GM19395 (cell line): Measurements from ENCODE around the gene FLT3LG.
A peak's percentile ranks its signal among the peaks of the same experiment; 100 is the strongest.
"Not testable (repeated sequence)": the region's sequence is repeated elsewhere in the genome, so short reads cannot be mapped to it uniquely, and the experiment has no call there.

Experiments
- ATAC-seq: cut with Tn5 transposase; IDR thresholded peaks from one replicate; pipeline ENCODE4 v1.9.1; 2021; ENCODE audit warnings: mild to moderate bottlenecking, moderate library complexity; ENCODE audit not compliant: unreplicated experiment

Gene FLT3LG

DNA sequence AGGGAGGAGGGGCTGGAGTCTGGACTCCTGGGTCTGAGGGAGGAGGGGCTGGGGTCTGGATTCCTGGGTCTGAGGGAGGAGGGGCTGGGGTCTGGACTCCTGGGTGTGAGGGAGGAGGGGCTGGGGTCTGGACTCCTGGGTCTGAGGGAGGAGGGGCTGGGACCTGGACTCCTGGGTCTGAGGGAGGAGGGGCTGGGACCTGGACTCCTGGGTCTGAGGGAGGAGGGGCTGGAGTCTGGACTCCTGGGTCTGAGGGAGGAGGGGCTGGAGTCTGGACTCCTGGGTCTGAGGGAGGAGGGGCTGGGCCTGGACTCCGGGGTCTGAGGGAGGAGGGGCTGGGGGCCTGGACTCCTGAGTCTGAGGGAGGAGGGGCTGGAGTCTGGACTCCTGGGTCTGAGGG lies 12.9 kb upstream of the FLT3LG start:
- not testable (repeated sequence) for ATAC-seq

DNA sequence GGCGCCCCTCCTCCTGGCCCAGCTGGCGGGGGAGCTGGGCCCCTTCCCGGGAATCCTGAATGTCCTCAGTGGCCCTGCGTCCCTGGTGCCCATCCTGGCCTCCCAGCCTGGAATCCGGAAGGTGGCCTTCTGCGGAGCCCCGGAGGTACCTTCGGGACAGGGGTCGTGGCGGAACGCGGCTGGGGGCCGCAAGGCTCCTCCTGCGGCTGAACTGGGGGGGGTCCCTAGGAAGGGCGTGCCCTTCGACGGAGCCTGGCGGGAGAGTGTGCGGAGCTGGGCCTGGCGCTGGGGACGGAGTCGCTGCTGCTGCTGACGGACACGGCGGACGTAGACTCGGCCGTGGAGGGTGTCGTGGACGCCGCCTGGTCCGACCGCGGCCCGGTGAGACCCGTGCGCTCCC lies 12.4 kb upstream of the FLT3LG start:
- no peak for ATAC-seq

DNA sequence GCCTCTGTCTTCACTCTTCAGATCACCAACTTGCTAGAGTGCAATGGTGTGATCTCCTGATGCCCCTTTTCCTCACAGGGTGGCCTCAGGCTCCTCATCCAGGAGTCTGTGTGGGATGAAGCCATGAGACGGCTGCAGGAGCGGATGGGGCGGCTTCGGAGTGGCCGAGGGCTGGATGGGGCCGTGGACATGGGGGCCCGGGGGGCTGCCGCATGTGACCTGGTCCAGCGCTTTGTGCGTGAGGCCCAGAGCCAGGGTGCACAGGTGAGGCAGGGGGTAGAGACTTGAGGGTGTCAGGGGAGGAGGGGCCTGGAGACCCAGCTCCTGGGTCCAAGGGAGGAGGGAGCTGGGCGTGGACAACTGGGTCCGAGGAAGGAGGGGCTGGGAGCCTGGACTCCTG lies 11.5 kb upstream of the FLT3LG start:
- ATAC-seq = no peak

DNA sequence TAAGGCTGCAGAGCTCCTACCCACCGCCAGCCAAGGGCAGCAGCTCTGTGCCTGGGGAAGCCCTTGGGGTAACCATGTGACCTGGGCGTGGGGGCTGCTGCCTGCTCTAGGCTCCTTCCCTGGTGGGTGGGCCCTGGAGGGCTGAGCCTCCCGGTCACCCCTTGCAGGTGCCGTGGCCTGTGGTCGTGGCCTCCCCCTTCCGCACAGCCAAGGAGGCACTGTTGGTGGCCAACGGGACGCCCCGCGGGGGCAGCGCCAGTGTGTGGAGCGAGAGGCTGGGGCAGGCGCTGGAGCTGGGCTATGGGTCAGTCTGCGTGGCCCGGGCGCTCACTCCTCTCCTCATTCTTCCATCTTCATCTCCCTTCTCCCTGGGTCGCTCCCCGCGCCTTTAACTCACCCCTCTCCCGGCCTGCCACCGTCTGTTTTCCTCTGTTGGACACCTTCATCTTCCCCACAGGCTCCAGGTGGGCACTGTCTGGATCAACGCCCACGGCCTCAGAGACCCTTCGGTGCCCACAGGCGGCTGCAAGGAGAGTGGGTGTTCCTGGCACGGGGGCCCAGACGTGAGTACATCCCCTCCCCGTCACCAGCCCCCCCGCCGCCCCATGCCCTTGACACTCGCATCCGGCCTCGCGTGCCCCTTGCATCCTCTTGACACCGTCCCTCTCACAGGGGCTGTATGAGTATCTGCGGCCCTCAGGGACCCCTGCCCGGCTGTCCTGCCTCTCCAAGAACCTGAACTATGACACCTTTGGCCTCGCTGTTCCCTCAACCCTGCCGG lies 9.9 kb upstream of the FLT3LG start:
- no peak for ATAC-seq

DNA sequence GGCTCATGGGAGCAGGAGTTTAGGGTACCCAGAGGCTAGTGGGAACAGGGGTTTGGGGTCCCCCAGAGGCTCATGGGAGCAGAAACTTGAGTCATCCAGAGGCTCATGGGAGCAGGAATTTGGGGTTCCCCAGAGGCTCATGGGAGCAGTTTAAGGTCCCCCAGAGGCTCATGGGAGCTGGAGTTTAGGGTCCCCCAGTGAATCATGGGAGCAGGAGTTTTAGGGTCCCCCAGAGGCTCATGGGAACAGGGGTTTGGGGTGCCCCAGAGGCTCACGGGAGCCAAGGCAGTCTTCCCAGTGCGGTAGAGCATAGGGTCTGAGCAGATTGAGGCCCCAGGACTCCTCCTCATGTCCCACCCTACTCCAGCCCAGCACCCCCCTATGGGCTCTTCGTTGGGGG lies 8.6 kb upstream of the FLT3LG start:
- ATAC-seq = no peak

DNA sequence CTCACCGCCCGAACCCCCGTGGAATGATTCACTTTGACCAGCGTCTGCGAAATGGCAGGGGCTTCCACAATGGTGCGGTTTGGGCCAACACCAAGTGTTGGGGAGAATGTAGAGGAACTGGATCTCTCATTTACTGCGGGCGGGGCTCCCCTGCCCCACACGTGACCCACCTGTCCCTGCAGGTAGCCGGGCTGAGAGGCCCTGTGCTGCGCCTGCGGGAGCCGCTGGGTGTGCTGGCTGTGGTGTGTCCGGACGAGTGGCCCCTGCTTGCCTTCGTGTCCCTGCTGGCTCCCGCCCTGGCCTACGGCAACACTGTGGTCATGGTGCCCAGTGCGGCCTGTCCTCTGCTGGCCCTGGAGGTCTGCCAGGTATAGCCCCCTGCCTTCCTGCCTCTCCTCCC lies 5.8 kb upstream of the FLT3LG start:
- ATAC-seq = no peak

DNA sequence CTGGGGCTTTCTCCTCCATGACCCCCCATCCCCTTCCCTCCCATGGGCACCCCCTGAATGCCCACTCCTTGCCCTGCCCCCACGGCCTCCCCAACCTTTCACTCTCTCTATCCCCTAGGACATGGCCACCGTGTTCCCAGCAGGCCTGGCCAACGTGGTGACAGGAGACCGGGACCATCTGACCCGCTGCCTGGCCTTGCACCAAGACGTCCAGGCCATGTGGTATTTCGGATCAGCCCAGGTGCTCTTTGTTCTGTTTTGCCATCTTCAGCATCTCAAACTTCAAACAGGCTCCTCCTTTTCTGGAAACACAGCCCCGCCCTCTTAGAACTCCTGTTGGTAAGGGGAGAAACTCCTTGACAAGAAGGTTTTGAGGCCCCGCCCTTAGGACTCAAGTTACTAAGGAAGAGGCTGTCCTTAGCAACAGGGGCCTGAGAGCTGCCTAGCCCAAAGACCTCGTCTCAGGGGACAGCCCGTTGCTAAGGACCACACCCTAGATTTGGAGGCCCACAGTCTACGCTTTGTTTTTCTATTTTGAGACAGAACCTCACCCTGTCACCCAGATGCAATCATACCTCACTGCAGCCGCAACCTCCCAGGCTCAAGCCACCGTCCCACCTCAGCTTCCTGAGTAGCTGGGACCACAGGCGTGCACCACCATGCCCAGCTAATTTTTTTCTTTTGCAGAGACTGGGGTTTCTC lies 5.1 kb upstream of the FLT3LG start:
- peak; percentile 74 for ATAC-seq

DNA sequence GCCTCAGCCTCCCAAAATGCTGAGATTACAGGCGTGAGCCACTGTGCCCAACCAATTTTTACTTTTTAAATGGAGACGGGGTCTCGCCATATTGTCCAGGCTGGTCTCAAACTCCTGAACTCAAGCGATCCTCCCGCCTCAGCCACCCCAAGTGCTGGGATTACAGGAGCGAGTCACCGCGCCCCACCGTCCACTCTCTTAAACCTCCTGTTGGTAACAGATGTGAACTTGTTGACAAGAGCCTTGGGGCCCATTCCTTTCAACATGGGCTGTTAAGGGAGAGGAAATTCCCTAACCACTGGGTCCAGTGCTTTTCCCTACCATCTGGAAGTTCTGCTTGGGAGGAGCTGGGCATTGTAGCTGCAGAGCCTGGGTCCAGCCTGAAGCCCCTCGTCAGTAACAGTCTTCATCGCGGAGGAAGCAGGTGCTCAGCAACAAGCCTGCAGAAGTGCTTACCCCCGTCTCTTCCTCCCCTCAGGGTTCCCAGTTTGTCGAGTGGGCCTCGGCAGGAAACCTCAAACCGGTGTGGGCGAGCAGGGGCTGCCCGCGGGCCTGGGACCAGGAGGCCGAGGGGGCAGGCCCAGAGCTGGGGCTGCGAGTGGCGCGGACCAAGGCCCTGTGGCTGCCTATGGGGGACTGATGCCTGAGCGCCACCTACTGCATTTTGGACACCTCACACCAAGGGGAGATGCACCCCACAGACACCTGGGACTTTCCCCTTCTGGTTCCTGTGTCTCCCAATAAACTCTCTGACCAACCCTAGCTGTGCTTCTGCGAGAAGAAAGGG lies 4.0 kb upstream of the FLT3LG start:
- peak; percentile 40 for ATAC-seq

DNA sequence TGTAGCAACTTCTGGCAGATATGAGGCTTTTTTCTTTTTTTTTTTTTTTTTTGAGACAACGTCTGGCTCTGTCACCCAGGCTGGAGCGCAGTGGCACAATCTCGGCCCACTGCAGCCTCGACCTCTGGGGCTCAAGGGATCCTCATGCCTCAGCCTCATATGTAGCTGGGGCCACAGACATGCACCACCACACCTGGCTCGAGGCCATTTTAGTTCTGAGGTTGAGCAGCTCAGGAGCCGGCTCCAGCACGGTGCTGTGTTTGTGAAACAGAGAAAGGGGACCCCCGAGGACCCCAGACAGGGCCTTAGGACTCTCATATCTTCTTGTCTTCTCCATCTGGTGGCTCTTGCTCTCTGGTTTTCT lies 3.4 kb upstream of the FLT3LG start:
- no peak for ATAC-seq

DNA sequence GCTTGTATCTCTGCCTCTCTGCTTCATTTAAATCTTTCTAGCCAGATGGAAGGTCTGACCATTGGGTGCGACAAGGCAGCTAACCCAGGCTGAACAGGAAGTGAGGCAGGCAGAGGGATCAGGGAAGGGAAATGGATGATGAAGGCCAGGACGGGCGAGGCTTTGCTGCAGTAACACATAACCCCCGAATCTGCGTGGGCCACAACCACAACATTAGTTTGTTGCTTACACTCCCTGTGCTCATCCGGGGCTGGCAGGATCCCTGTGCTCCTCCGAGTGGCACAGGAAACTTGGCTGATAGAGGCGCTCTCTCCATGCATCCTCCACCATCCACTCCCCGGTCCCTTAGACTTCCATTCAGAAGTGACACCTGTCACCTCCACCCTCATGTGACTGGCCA lies 1.1 kb upstream of the FLT3LG start:
- no peak for ATAC-seq

DNA sequence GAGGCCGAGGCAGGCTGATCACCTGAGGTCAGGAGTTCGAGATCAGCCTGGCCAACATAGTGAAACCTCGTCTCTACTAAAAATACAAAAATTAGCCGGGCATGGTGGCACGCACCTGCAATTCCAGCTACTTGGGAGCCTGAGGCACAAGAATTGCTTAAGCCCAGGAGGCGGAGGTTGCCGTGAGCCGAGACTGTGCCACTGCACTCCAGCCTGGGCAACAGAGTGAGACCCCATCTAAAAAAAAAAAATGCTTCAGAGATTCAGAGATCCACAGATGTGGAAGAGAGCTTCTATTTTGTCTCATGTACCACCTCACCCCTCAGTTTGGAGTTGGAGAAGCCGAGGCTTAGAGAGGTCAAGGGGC lies 531 bp upstream of the FLT3LG start:
- ATAC-seq = not testable (repeated sequence)

DNA sequence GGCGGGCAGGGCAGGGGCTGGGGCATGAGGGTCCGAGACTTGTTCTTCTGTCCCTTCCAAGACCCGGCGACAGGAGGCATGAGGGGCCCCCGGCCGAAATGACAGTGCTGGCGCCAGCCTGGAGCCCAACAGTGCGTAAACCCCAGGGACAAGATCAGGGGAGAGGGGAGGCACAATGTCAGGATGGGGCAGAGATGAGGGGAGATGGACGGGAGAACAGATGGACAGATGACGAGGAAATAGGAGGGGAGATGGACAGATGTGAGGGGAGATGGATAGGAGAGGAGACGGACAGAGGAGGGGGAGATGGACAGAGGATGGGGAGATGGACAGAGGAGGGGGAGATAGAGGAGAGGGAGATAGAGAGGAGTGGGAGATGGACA lies 518 bp downstream of the FLT3LG start:
- no peak for ATAC-seq

DNA sequence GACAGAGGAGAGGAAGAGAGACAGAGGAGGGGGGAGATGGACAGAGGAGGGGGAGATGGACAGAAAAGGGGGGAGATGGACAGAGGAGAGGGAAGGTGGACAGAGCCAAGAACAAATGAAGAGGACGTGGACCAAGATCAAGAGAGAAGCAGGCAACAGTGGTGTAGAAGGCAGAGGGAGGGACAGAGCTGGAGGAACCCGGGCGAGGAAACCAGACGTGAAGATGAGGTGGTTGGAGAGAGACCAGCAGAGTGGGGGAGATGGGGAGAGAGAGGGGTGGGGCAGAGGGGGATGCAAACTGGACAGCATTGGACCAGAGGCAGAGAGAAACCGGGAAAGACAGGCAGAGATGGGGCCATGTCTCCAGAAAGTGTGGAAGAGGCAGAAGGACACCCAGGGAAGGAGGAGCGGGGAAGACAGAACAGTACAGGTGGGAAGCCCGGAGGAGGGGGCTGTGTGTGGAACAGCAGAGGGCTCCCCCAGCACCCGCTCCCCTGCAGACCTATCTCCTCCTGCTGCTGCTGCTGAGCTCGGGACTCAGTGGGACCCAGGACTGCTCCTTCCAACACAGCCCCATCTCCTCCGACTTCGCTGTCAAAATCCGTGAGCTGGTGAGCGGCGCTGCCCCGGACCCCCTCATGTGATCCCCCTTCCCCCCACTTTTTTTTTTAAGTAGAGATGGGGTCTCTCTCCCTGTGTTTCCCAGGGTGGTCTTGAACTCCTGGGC lies 1.3 kb downstream of the FLT3LG start:
- ATAC-seq = no peak

DNA sequence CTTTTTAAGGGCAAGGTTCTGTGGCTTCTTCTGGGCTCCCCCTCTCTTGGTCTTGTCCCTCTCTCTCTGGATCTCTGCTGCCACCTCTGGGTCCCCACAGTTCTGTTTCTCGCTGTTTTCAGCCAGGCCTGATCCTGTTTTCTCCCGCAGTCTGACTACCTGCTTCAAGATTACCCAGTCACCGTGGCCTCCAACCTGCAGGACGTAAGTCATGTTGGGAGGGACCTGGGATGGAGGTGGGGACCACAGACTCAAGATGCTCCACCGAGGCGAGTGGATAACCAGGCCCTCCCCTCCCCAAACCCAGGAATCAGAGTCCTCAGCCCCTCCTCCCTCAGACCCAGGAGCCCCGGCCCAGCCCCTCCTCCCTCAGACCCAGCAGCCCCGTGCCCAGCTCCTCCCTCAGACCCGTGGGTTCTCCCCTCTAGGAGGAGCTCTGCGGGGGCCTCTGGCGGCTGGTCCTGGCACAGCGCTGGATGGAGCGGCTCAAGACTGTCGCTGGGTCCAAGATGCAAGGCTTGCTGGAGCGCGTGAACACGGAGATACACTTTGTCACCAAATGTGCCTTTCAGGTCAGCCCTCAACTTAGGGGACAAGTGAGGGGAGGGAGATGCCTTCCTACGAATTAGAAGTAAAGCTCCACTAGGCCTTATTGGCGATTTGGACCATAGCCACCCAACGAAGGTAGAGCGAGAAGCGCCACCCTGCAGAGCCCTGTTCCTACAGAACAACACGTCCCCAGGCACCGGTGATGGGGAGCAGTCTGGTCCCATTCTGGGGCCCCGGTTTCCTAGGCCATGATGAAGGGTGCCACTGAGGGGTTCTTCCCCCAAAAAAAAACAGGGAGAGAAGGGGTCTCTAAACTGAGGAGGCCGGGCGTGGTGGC lies 2.2 kb downstream of the FLT3LG start:
- no peak for ATAC-seq

DNA sequence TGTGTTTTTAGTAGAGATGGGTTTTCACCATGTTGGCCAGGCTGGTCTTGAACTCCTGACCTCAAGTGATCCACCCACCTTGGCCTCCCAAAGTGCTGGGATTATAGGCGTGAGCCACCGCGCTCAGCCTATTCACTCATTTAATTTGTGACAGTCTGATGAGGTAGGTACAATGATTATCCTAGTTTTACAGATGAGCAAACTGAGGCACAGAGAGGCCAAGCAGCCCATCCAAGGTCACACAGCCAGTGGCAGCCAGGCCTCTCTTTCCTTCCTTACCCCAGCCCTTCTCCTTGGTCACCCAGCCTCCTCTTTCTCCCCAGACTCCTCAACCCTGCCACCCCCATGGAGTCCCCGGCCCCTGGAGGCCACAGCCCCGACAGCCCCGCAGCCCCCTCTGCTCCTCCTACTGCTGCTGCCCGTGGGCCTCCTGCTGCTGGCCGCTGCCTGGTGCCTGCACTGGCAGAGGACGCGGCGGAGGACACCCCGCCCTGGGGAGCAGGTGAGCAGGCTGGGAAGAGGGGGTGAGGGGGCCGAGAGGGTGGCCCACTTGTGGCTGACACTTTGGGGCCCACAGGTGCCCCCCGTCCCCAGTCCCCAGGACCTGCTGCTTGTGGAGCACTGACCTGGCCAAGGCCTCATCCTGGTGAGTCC lies 6.1 kb downstream of the FLT3LG start:
- no peak for ATAC-seq

DNA sequence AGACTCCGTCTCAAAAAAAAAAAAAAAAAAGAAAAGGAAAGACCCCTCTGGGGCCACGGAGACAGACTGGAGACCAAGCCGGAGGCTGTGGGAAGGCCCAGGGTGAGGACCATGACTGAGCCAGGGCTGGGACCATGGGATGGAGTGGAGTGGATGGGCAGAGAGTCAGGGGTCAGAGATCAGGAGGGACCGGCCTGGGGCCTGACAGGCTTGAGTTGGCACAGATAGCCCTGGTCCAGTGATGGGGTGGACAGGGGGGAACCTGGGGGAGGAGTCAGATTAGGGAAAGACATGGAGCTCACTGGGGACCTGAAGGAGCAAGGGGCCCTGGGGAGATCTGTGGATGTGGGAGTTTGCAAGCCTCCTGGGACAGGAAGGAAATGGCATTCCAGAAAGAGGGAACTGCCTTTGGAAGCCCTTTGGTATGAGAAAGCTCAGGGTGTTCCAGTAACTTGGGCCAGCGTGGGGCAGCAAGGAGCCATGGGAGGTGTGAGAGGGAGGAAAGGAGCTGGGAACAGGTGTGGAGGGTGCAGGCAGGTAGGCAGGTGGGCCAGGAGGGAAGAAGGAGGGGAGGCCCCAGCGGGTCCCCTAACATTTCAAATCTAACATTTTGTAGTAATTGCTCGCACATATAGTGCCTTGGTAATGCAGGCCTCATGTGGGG lies 7.1 kb downstream of the FLT3LG start:
- ATAC-seq = no peak

DNA sequence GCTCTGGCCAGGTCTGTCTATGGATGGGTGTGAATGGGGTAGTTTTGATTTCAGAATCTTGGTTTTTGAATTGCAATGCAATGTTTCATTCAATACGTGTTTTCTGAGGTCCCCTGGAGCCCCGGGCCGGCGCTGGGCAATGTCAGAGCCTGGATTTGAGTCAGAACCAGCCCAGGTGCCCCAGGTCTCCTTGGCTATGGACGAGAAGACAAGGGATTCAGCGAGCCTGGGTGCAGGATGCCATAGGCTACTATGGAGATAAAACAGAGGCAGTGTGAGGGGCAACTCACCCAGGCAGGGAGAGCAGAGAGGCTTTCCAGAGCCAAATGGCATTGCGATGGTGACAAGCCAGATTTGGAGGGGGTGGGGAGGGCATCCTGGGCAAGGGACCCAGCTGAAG lies 12.2 kb downstream of the FLT3LG start:
- no peak for ATAC-seq

DNA sequence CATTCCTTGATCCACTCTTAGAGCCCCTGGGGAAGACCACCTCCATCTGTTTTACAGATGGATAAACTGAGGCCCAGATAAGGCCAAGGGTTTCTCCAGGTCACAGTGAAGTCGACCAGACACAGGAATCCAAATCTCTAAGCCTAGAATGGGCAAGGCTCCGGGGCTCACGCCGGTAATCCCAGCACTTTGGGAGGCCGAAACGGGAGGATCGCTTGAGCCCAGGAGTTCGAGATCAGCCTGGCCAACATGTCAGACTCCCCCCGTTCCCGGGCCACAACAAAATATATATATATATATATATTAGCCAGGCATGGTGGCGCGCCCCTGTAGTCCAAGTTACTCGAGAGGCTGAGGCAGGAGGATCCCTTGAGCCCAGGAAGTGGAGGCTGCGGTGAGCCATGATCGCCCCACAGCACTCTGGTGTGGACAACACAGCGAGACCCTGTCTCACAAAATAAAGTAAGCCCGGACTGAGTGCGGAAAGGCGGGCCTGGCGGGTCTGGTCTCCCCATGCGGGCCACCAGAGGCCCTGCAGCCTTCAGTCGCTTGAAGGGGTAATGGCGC lies 12.8 kb downstream of the FLT3LG start:
- no peak for ATAC-seq
